Measurements from ENCODE around the gene OR10R2.
"Not testable (repeated sequence)": the region's sequence is repeated elsewhere in the genome, so short reads cannot be mapped to it uniquely, and the experiment has no call there.

OR10R2 gene, protein sequence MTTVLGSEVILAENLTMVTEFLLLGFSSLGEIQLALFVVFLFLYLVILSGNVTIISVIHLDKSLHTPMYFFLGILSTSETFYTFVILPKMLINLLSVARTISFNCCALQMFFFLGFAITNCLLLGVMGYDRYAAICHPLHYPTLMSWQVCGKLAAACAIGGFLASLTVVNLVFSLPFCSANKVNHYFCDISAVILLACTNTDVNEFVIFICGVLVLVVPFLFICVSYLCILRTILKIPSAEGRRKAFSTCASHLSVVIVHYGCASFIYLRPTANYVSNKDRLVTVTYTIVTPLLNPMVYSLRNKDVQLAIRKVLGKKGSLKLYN

DNA sequence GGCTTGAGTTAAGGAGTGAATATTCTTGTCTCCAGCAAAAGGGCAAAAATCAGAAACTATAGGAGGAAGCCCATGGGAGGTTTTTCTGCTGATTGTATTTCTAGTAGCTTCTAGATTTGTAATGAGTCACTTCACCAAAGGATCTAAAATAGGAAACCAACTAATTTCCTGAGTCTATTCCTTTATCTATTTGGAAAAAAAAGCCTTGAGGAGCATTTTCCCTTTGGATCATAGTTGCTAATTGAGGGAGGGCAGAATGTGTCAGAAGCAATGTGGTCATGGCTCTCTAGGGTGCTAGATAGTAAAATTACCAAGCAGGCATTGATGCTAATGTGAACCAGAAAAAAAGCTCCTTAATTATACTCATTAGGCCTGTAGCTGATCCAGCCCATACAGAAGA lies at the start of gene OR10R2:
OR10R2 (plus strand) TSS at position 301 of the 400 bp plus-strand sequence. CDS start 106 bp downstream, outside the sequence.
- no peak for DNase-seq (ENCODE audit: low read depth in 1 of 2, low spot score in 1 of 2)

- no peak for DNase-seq (ENCODE audit: low read depth in 1 of 2, low spot score in 1 of 2)
Observed at GRCh38 chr1:158425027-158425426, 47.0 kb upstream of the OR10R2 start.

DNA sequence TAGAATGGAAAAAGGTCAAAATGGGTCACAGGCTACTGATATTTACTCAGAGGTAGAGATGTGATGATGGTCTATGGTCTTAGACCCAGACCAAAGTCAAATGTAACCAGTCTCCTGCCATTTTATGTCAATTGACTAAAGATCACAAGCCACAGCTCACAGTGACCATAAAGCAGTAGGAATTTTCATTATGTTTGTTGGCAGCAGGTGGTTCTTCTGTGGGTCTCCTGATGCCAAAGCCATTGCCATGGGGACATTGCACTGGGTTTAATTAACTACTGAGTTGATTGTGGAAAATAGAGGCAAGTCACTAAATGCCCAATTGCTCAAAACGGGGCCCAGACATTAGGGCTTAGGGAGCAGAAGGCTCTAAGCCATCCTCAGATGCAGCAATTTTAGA lies 45.9 kb upstream of the OR10R2 start, which contains the start of gene OR10K2:
OR10K2 (minus strand) TSS at position 101 of the 400 bp plus-strand sequence. CDS start 5,371 bp downstream, outside the sequence.
- no peak for DNase-seq (ENCODE audit: low read depth in 1 of 2, low spot score in 1 of 2)

GRCh38 chr1:158430163-158430562 lies 41.9 kb upstream of the OR10R2 start:
- DNase-seq (ENCODE audit: low read depth in 1 of 2, low spot score in 1 of 2), result not testable (repeated sequence)

GRCh38 chr1:158434741-158435140 lies 37.3 kb upstream of the OR10R2 start:
- no peak for DNase-seq (ENCODE audit: low read depth in 1 of 2, low spot score in 1 of 2)

DNA sequence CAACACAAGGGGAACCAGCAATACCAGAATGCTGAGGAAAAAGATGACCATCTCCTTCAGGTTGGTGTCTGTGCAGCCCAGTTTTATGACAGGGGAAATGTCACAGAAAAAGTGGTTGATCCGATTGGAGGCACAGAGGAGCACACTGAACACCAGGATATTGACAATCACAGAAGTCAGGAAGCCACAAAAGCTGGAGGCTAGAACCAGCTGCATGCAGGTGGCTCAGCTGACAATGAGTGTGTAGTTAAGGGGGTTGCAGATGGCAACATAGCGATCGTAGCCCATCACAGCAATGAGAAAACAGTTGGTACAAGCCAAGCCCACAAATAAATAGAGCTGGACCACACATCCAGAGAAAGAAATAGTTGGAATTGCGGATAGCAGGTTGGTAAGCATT lies 26.6 kb upstream of the OR10R2 start:
- DNase-seq (ENCODE audit: low read depth in 1 of 2, low spot score in 1 of 2), result no peak

- DNase-seq (ENCODE audit: low read depth in 1 of 2, low spot score in 1 of 2), result no peak
Observed at GRCh38 chr1:158454537-158454936, 17.5 kb upstream of the OR10R2 start.

DNA sequence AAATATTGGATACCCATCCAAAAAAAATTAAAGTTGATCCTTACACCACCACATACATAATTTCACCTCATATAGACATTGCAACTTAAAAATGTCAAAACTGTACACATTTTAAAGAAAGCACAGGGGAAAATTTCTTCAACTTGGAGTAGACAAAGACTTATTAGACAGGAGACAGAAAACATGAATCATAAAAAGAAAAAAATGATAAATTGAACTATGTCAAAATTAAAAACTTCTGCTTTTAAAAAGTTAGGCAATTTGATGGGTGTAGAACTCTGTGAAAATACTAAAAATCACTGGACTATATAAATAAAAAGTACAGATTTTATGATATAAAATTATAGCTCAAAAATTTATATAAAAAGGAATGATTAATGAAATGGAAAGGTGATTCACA lies 14.8 kb upstream of the OR10R2 start:
- DNase-seq (ENCODE audit: low read depth in 1 of 2, low spot score in 1 of 2), result no peak

DNA sequence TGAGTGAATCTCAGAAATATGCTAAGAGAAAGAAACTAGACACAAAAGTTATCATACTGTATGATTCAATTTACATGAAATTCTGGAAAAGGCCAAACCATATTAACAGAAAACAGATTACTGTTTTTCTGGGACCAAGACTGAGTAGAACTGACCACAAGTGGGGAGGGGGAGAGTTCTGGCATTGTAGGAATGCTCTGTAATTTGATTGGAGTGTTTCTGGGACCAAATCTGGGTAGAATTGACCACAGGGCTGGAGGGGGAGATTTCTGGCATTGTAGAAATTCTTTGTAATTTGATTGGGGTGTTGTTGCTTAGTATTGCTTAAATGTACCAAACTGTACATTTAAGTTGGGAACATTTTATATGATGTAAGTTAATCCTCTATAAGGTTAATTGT lies 13.8 kb upstream of the OR10R2 start:
- DNase-seq (ENCODE audit: low read depth in 1 of 2, low spot score in 1 of 2), result no peak

- no peak for DNase-seq (ENCODE audit: low read depth in 1 of 2, low spot score in 1 of 2)
Observed at GRCh38 chr1:158461534-158461933, 10.5 kb upstream of the OR10R2 start, which contains the start of gene OR10K1. Gene OR10K1 (plus strand): TSS chr1:158461834. CDS start chr1:158465562, 3,728 bp downstream.

DNA sequence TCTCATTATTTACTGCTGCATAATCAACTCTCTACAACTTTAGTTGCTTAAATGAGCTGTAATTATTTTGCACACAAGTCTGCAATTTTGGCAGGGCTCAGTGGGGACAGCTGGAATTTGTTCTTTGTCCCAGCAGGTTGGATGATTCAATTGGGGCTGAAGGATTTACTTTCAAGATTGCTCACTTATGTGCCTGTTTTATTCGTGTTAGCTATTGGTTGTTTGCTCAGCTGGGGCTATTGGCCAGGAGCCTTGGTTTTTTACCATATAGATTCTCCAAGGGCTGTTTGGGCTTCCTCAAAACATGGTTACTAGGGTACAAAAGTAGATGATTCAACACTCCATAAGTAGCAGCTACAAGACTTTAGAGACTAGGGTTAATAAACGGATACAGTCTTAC lies 13.4 kb downstream of the OR10R2 start:
- DNase-seq (ENCODE audit: low read depth in 1 of 2, low spot score in 1 of 2), result no peak

DNA sequence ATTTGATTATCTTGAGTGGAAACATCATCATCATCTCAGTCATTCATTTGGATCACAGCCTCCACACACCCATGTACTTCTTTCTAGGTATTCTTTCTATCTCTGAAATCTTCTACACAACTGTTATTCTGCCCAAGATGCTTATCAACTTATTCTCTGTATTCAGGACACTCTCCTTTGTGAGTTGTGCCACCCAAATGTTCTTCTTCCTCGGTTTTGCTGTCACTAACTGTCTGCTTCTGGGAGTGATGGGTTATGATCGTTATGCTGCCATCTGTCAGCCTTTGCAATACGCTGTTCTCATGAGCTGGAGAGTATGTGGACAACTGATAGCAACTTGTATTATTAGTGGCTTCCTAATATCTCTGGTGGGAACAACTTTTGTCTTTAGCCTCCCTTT lies 19.3 kb downstream of the OR10R2 start:
- DNase-seq (ENCODE audit: low read depth in 1 of 2, low spot score in 1 of 2), result no peak

DNA sequence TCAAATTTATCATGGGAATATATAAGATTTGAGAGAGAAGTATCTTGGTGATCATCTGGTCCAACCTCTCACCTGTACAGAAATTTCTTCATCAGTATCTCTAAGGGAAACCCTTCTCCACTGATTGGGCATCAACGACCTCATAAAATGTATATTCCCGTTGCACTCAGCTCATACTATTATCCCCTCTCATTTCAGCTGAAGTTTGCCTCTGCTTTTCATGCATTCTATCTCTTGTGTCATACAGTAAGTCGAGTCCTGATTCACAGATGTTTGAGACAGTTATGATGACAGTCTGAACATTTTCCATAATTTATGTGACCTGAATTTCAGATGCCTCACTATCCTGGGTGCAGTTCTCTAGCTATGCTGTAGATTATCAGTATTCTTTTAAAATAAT lies 21.0 kb downstream of the OR10R2 start:
- DNase-seq (ENCODE audit: low read depth in 1 of 2, low spot score in 1 of 2), result no peak

- no peak for DNase-seq (ENCODE audit: low read depth in 1 of 2, low spot score in 1 of 2)
Observed at GRCh38 chr1:158494796-158495195, 22.8 kb downstream of the OR10R2 start.

DNA sequence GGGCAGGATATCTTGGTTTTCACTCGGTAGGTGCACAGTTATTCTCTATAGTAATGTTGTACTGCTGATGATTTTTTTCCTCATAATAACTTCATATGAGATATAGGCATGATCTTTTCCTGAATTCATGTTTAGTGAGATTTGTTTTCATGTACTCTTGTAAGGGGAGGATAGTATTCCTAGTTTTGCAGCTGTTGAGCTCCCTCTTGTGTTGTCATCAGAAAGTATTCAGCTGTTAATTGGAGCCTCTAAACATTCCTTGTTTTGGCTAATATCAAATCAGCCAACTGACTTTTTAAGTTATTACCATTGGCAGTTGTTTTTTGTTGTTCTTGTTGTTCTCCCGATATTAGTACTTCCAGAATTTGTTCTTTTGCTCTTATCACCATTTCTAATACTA lies 24.4 kb downstream of the OR10R2 start:
- no peak for DNase-seq (ENCODE audit: low read depth in 1 of 2, low spot score in 1 of 2)

DNA sequence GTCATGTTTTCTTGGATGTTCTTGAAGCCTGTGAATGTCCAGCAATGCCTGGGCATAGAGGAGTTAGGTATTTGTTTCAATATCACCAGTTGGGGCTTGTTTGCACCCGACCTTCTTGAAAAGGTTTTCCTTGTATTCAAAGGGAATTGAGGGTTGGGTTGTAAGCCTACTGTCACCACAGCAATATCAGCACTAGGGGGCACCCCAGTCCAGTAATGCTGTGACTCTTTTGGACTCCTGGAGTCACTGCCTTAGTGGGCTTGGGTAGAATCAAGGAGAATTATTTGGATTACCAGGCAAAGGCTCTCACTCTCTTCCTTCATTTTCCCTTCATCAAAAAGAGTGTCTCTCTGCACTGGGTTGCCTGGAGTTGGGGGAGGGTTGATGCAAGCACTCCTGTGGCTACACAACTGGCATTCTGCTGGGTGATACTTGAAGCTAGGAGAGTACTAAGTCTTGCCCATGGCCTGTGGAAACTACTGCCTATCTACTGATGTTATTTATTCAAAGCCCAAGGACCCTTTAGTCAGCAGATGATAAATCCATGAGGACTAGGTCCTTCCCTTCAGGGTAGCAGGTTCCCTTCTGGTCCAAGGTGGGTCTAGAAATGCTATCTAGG lies 34.5 kb downstream of the OR10R2 start:
- peak; percentile 6 to 10 for DNase-seq (ENCODE audit: low read depth in 1 of 2, low spot score in 1 of 2)

DNA sequence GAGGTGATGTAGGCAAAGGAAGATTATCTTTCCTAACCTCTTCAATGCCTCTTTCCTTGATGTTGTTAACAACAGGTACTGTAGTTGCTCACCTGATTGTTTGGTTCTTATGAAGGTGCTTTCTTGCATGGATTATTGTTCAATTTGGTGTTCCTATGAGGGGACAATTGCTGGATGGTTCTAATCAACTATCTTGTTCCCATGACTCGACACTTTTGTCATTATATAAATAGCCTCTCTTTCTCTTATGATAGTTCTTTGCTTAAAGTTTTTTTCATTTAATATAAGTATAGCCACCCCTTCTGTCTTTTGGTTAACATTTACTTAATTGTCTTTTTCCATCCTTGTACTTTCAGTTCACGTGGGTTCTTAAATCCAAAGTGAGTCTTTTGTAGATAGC lies 35.5 kb downstream of the OR10R2 start:
- DNase-seq (ENCODE audit: low read depth in 1 of 2, low spot score in 1 of 2), result no peak

DNA sequence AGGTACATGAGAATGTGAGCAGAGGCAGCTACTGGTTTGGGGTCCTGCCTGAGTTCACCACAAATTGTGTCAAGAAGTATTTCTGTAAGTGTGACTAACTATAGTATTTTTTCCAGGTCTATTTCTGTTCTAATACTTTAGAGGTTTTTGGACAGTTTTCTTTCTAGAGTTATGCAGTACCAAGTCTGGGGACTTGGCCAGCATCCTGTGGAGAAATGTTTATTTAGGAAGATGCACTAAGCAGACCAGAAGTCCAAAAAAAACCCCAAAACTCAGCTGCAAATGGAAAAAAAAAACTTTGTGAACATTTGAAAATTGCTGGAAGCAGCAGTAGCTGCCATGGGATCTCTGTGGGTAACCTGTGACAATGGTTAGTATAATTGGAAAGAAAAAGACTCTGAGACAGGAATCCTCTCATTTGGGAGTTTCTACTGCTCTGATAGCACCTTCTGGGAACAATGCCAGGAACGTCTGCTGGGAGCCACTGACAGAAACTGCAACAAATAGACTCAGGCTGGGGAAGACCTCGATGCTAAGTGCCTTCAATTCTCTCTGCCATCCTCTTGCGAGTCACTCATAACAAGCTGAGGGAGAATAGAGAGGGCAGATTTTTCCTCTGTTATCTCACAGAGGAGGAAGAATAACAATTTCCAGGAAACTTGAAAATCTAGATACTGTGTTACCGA lies 37.6 kb downstream of the OR10R2 start:
- no peak for DNase-seq (ENCODE audit: low read depth in 1 of 2, low spot score in 1 of 2)

DNA sequence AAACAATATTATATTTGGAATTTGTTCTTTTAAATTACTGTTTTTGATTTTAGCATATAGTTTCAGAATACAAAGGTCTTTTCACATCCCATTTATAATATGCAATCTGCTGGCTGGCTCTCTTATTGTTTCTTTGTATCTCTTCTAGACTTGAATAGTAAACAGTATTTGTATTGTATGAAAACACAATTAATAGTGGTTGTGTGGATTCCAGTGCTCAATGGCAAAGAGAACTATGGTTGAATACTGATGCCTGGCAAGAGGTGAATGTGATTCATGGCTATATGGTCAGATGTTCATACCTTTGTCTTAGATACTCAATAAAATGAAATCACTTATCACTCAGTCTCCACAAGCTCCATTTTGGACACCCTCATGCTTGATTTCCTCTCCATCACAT lies 44.9 kb downstream of the OR10R2 start:
- DNase-seq (ENCODE audit: low read depth in 1 of 2, low spot score in 1 of 2), result no peak

GRCh38 chr1:158520021-158520420 lies 48.0 kb downstream of the OR10R2 start:
- no peak for DNase-seq (ENCODE audit: low read depth in 1 of 2, low spot score in 1 of 2)

GRCh38 chr1:158520955-158521665 lies 49.1 kb downstream of the OR10R2 start:
- no peak for DNase-seq (ENCODE audit: low read depth in 1 of 2, low spot score in 1 of 2)

All from activated CD4-positive, alpha-beta T cell treated with anti-CD3 and anti-CD28 coated beads, Interleukin-2, amount 50 U/mL, for 24 hours (primary cell).